NCI-H446 treated with DMSO at 0.1 percent for 48 hours (cell line): ENCODE measurements around the gene CEL.
"Not testable (repeated sequence)": the region's sequence is repeated elsewhere in the genome, so short reads cannot be mapped to it uniquely, and the experiment has no call there.

Experiments used
- DNase-seq: peaks from one replicate; lab custom pipeline; 2025; lab: John Stamatoyannopoulos, UW

CEL gene

GRCh38 chr9:133064241-133065069, 2.7 kb downstream of the CEL start:
- no peak for DNase-seq

GRCh38 chr9:133065070-133065388, 3.2 kb downstream of the CEL start:
- no peak for DNase-seq

DNA sequence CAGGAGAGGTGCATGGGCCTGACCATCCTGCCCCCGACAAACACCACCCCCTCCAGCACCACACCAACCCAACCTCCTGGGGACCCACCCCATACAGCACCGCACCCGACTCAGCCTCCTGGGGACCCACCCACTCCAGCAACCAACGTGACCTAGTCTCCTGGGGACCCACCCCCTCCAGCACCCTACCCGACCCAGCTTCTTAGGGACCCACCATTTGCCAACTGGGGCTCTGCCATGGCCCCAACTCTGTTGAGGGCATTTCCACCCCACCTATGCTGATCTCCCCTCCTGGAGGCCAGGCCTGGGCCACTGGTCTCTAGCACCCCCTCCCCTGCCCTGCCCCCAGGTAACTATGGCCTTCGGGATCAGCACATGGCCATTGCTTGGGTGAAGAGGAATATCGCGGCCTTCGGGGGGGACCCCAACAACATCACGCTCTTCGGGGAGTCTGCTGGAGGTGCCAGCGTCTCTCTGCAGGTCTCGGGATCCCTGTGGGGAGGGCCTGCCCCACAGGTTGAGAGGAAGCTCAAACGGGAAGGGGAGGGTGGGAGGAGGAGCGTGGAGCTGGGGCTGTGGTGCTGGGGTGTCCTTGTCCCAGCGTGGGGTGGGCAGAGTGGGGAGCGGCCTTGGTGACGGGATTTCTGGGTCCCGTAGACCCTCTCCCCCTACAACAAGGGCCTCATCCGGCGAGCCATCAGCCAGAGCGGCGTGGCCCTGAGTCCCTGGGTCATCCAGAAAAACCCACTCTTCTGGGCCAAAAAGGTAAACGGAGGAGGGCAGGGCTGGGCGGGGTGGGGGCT, 4.6 kb downstream of the CEL start:
- no peak for DNase-seq

- DNase-seq: no peak
Observed at GRCh38 chr9:133067006-133067405, 5.2 kb downstream of the CEL start.

GRCh38 chr9:133067813-133068212, 6.0 kb downstream of the CEL start:
- DNase-seq: no peak

DNA sequence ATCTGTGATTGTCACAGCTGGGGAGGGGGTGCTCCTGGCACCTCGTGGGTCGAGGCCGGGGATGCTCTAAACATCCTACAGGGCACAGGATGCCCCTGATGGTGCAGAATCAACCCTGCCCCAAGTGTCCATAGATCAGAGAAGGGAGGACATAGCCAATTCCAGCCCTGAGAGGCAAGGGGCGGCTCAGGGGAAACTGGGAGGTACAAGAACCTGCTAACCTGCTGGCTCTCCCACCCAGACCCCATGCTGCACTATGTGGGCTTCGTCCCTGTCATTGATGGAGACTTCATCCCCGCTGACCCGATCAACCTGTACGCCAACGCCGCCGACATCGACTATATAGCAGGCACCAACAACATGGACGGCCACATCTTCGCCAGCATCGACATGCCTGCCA, 6.7 kb downstream of the CEL start:
- not testable (repeated sequence) for DNase-seq

GRCh38 chr9:133070500-133070961, 8.8 kb downstream of the CEL start:
- not testable (repeated sequence) for DNase-seq

DNA sequence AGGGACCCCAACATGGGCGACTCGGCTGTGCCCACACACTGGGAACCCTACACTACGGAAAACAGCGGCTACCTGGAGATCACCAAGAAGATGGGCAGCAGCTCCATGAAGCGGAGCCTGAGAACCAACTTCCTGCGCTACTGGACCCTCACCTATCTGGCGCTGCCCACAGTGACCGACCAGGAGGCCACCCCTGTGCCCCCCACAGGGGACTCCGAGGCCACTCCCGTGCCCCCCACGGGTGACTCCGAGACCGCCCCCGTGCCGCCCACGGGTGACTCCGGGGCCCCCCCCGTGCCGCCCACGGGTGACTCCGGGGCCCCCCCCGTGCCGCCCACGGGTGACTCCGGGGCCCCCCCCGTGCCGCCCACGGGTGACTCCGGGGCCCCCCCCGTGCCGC, 9.2 kb downstream of the CEL start:
- DNase-seq: not testable (repeated sequence)

GRCh38 chr9:133071484-133072150, 9.8 kb downstream of the CEL start:
- no peak for DNase-seq

- not testable (repeated sequence) for DNase-seq
Observed at GRCh38 chr9:133072210-133072609, 10.4 kb downstream of the CEL start.

- DNase-seq: no peak
Observed at GRCh38 chr9:133073086-133074014, 11.6 kb downstream of the CEL start.

DNA sequence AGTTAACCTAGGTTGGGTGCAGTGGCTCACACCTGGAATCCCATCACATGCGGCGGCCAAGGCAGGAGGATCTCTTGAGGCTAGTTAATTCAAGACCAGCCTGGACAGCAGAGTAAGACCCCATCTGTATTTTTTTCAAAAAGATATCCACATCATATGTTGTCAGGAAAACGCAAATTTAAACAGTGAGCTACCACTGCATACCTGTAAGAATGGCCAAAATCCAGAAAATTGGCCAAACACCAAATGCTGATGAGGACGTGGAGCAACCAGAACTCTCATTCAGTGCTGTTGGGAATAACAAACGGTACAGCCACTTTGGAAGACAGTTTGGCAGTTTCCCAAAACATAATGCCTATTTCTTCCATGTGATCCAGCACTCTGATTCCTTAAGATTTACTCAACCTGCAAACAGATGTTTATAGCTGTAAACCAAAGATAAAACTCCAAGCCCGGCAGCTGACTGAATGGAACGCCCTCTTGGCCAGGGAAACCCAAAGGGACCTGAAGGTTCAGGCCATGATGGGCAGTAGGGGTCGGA, 12.4 kb downstream of the CEL start:
- DNase-seq: no peak

- DNase-seq: no peak
Observed at GRCh38 chr9:133075925-133076630, 14.3 kb downstream of the CEL start.

GRCh38 chr9:133076691-133077090, 14.9 kb downstream of the CEL start:
- DNase-seq: no peak

DNA sequence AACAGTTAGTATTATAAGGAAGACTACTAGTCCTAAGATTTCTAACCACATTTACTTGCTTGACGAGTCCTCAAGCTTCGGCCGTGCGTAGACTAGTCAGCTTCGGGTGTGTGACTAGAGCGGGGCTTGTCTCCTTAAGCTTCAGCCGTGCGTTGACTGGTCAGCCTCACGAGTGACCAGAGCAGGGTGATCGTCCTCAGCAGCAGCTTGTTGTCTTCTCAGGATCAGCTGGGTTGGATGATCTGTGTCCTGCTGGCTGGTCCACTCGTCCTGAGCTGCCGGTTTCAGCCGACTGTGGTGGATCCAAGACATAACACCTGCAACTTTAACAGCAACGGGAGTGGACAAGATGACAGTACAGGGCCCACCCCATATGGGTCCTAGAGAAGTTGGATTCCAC, 16.7 kb downstream of the CEL start:
- no peak for DNase-seq

GRCh38 chr9:133080161-133080560, 18.4 kb downstream of the CEL start:
- no peak for DNase-seq

DNA sequence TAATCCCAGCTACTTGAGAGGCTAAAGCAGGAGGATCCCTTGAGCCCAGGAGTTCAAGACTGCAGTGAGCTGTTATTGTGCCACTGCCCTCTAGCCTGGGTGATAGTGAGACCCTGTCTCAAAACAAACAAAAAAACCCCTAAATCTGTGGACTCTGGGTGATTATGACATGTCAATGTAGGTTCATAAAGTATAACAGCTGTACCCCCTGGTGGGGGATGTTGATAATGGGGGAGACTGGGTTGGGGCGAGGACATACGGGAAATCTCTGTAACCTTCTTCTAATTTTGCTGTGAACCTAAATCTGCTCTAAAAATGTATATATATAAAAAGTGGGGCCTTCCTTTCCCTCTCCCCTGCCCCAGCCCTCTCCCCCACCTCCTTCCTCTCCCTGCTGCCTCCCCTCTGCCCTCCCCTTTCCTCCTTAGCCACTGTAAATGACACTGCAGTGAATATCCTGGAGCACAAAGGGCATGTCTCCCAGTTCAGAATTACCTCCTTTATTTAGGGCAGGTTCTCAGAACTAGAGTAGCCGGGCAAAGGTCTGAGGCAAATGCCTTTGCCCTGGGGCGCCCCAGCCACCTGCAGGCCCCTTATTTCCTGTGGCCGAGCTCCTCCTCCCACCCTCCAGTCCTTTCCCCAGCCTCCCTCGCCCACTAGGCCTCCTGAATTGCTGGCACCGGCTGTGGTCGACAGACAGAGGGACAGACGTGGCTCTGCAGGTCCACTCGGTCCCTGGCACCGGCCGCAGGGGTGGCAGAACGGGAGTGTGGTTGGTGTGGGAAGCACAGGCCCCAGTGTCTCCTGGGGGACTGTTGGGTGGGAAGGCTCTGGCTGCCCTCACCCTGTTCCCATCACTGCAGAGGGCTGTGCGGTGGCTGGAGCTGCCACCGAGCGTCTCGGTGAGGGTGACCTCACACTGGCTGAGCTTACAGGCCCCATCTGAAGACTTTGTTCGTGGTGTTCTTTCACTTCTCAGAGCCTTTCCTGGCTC, 19.3 kb downstream of the CEL start:
- DNase-seq: not testable (repeated sequence)

GRCh38 chr9:133081957-133082644, 20.3 kb downstream of the CEL start:
- not testable (repeated sequence) for DNase-seq

DNA sequence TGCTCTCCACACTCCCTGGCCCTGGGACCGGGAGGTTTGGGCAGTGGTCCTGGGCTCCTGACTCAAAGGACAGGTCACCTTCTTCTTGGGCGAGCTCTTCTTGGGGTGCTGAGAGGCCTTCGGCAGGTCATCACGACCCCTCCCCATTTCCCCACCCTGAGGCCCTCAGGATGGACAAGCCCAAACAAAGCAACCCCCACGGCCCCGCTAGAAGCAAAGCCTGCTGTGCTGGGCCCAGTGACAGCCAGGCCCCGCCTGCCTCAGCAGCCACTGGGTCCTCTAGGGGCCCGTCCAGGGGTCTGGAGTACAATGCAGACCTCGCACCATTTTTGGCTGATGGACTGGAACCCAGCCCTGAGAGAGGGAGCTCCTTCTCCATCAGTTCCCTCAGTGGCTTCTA, 21.9 kb downstream of the CEL start:
- DNase-seq: not testable (repeated sequence)
